Dendritic cell treated with granulocyte-macrophage colony-stimulating factor and Interleukin-4, amounts not matched to agents 40 ng/mL and 50 ng/mL, for 4 days (primary cell): Measurements from ENCODE around the gene PRPF8.

Experiments
- H3K27ac Mint-ChIP-seq: one replicate; pipeline ENCODE4 v1.8.0; 2022; ENCODE audit warnings: mild to moderate bottlenecking, mixed read lengths
- H3K27me3 Mint-ChIP-seq: one replicate; pipeline ENCODE4 v1.8.0; 2022; ENCODE audit warnings: mild to moderate bottlenecking, mixed read lengths
- H3K36me3 Mint-ChIP-seq: one replicate; pipeline ENCODE4 v1.8.0; 2022; ENCODE audit warnings: low read depth, mixed read lengths
- H3K4me1 Mint-ChIP-seq: one replicate; pipeline ENCODE4 v1.8.0; 2022; ENCODE audit warnings: low read depth, mixed read lengths
- H3K4me3 Mint-ChIP-seq: one replicate; pipeline ENCODE4 v1.8.0; 2022; ENCODE audit warnings: mild to moderate bottlenecking, moderate library complexity, mixed read lengths
- H3K9me3 Mint-ChIP-seq: one replicate; pipeline ENCODE4 v1.8.0; 2022; ENCODE audit warnings: mixed read lengths
- intact Hi-C: fragments of 100-400 bp; cut with micrococcal nuclease; formaldehyde crosslinking; loops from one replicate; pipeline ENCODE4 v1.15.0; 2022

The PRPF8 gene

GRCh38 chr17:1627182-1627981 lies 57.3 kb downstream of the PRPF8 start:
- intact Hi-C loops = loop anchor here (1.0 to 5.0 kb wide), 4 partner anchors 15 to 70 kb away; no protein-coding TSS in a partner anchor
- peak overlapping the region; percentile 93 for H3K27ac Mint-ChIP-seq
- no peaks in the 10 kb centered on the region for H3K27me3 Mint-ChIP-seq
- H3K4me3 Mint-ChIP-seq = peak overlapping the region; percentile 98
- H3K36me3 Mint-ChIP-seq = peaks cover 66% of the 10 kb centered on the region
- H3K4me1 Mint-ChIP-seq = peaks cover 67% of the 10 kb centered on the region
- H3K9me3 Mint-ChIP-seq = no peaks in the 10 kb centered on the region

GRCh38 chr17:1626333-1626732 lies 58.3 kb downstream of the PRPF8 start:
- intact Hi-C loops = loop anchor here (5.0 kb wide), 2 partner anchors 34 to 69 kb away; no protein-coding TSS in a partner anchor

GRCh38 chr17:1625581-1625980 lies 59.1 kb downstream of the PRPF8 start:
- intact Hi-C loops = loop anchor here (5.0 kb wide), 2 partner anchors 33 to 68 kb away; no protein-coding TSS in a partner anchor
- H3K4me3 Mint-ChIP-seq = peak overlapping the region; percentile 98

More at GRCh38 chr17:1626333-1626732, 58.3 kb downstream of the PRPF8 start:
- Mint-ChIP-seq H3K27me3 (no peaks in the 10 kb centered on the region), H3K4me1 (peaks cover 61% of the 10 kb centered on the region), H3K36me3 (peaks cover 76% of the 10 kb centered on the region), H3K4me3 (peak overlapping the region; percentile 98), H3K9me3 (no peaks in the 10 kb centered on the region), H3K27ac (peak overlapping the region; percentile 93)

GRCh38 chr17:1625053-1625452 lies 59.6 kb downstream of the PRPF8 start:
- peak overlapping the region; percentile 23 for H3K4me3 Mint-ChIP-seq
- H3K9me3 Mint-ChIP-seq = no peaks in the 10 kb centered on the region
- peaks cover 89% of the 10 kb centered on the region for H3K36me3 Mint-ChIP-seq
- intact Hi-C loops = loop anchor here (5.0 kb wide), 2 partner anchors 33 to 68 kb away; no protein-coding TSS in a partner anchor
- no peaks in the 10 kb centered on the region for H3K27me3 Mint-ChIP-seq
- peak overlapping the region; percentile 60 for H3K27ac Mint-ChIP-seq
- peaks cover 60% of the 10 kb centered on the region for H3K4me1 Mint-ChIP-seq

More at GRCh38 chr17:1625581-1625980, 59.1 kb downstream of the PRPF8 start:
- no peaks in the 10 kb centered on the region for H3K9me3 Mint-ChIP-seq
- no peaks in the 10 kb centered on the region for H3K27me3 Mint-ChIP-seq
- H3K36me3 Mint-ChIP-seq = peaks cover 84% of the 10 kb centered on the region
- peaks cover 61% of the 10 kb centered on the region for H3K4me1 Mint-ChIP-seq
- peak overlapping the region; percentile 93 for H3K27ac Mint-ChIP-seq

- intact Hi-C loops = loop anchor here (5.0 kb wide), 2 partner anchors 32 to 67 kb away; no protein-coding TSS in a partner anchor
- H3K27ac Mint-ChIP-seq = peak overlapping the region; percentile 60
- H3K27me3 Mint-ChIP-seq = no peaks in the 10 kb centered on the region
- peak overlapping the region; percentile 44 for H3K4me3 Mint-ChIP-seq
- peaks cover 60% of the 10 kb centered on the region for H3K4me1 Mint-ChIP-seq
- peaks cover 93% of the 10 kb centered on the region for H3K36me3 Mint-ChIP-seq
- H3K9me3 Mint-ChIP-seq = no peaks in the 10 kb centered on the region
Observed at GRCh38 chr17:1624650-1625049, 60.0 kb downstream of the PRPF8 start.

GRCh38 chr17:1623057-1623630 lies 61.5 kb downstream of the PRPF8 start:
- peaks cover 71% of the 10 kb centered on the region for H3K4me1 Mint-ChIP-seq
- H3K9me3 Mint-ChIP-seq = no peaks in the 10 kb centered on the region
- intact Hi-C loops = no loop called here
- peaks cover 100% of the 10 kb centered on the region for H3K36me3 Mint-ChIP-seq
- no peaks in the 10 kb centered on the region for H3K27me3 Mint-ChIP-seq
- peak overlapping the region; percentile 55 for H3K27ac Mint-ChIP-seq
- H3K4me3 Mint-ChIP-seq = no peak overlapping the region

GRCh38 chr17:1621273-1621954 lies 63.3 kb downstream of the PRPF8 start:
- H3K4me1 Mint-ChIP-seq = peaks cover 80% of the 10 kb centered on the region
- H3K9me3 Mint-ChIP-seq = no peaks in the 10 kb centered on the region
- peak overlapping the region; percentile 3 for H3K27ac Mint-ChIP-seq
- no peaks in the 10 kb centered on the region for H3K27me3 Mint-ChIP-seq
- intact Hi-C loops = no loop called here
- no peak overlapping the region for H3K4me3 Mint-ChIP-seq
- H3K36me3 Mint-ChIP-seq = peaks cover 100% of the 10 kb centered on the region

- Mint-ChIP-seq H3K27ac (peak overlapping the region; percentile 3), H3K4me1 (peaks cover 76% of the 10 kb centered on the region), H3K9me3 (no peaks in the 10 kb centered on the region), H3K4me3 (no peak overlapping the region), H3K27me3 (no peaks in the 10 kb centered on the region), H3K36me3 (peaks cover 100% of the 10 kb centered on the region)
- intact Hi-C loops = no loop called here
Observed at GRCh38 chr17:1620486-1620885, 64.2 kb downstream of the PRPF8 start.

- intact Hi-C loops = no loop called here
- H3K36me3 Mint-ChIP-seq = peaks cover 100% of the 10 kb centered on the region
- H3K27me3 Mint-ChIP-seq = no peaks in the 10 kb centered on the region
- H3K9me3 Mint-ChIP-seq = no peaks in the 10 kb centered on the region
- H3K4me3 Mint-ChIP-seq = no peak overlapping the region
- peak overlapping the region; percentile 68 for H3K27ac Mint-ChIP-seq
- H3K4me1 Mint-ChIP-seq = peaks cover 76% of the 10 kb centered on the region
Observed at GRCh38 chr17:1617620-1618174, 67.0 kb downstream of the PRPF8 start.

- Mint-ChIP-seq H3K27me3 (no peaks in the 10 kb centered on the region), H3K9me3 (no peaks in the 10 kb centered on the region), H3K27ac (peak overlapping the region; percentile 68), H3K4me1 (peaks cover 89% of the 10 kb centered on the region), H3K36me3 (peaks cover 100% of the 10 kb centered on the region), H3K4me3 (no peak overlapping the region)
- intact Hi-C loops = no loop called here
Observed at GRCh38 chr17:1616101-1616500, 68.6 kb downstream of the PRPF8 start.

- Mint-ChIP-seq H3K4me1 (peaks cover 75% of the 10 kb centered on the region), H3K36me3 (peaks cover 92% of the 10 kb centered on the region), H3K27ac (peak overlapping the region; percentile 90), H3K4me3 (peak overlapping the region; percentile 48), H3K27me3 (no peaks in the 10 kb centered on the region), H3K9me3 (no peaks in the 10 kb centered on the region)
- intact Hi-C loops = loop anchor here (1.0 kb wide), 1 partner anchor 15 kb away; no protein-coding TSS in a partner anchor
Observed at GRCh38 chr17:1612400-1612799, 72.3 kb downstream of the PRPF8 start.

GRCh38 chr17:1611715-1612114 lies 73.0 kb downstream of the PRPF8 start:
- Mint-ChIP-seq H3K9me3 (no peaks in the 10 kb centered on the region), H3K36me3 (peaks cover 92% of the 10 kb centered on the region), H3K4me3 (peak overlapping the region; percentile 48), H3K4me1 (peaks cover 74% of the 10 kb centered on the region), H3K27me3 (no peaks in the 10 kb centered on the region), H3K27ac (peak overlapping the region; percentile 90)
- intact Hi-C loops = loop anchor here (1.0 kb wide), 1 partner anchor 16 kb away; no protein-coding TSS in a partner anchor

- Mint-ChIP-seq H3K27ac (peak overlapping the region; percentile 96), H3K4me1 (peaks cover 79% of the 10 kb centered on the region), H3K9me3 (no peaks in the 10 kb centered on the region), H3K36me3 (peaks cover 92% of the 10 kb centered on the region), H3K4me3 (no peak overlapping the region), H3K27me3 (no peaks in the 10 kb centered on the region)
- intact Hi-C loops = no loop called here
Observed at GRCh38 chr17:1608676-1609075, 76.0 kb downstream of the PRPF8 start.
